PC-3 (cell line): Measurements from ENCODE around the gene CCDC154. TPM values are rescaled to one million over a fixed set of nuclear protein-coding genes. Genes with fewer than 3 reads are reported as not detected.
A peak's percentile ranks its signal among the peaks of the same experiment; 100 is the strongest.

ENCODE experiments used
- ATAC-seq: fragments of 200-7000 bp; cut with Tn5 transposase; 2 replicates; pipeline ENCODE4 v1.9.1; 2020; ENCODE audit warnings: mild to moderate bottlenecking, moderate library complexity
- BruUV-seq: library from RNA; stranded (reverse); fragments of 400-500 nt; replicated peaks from 2 replicates; lab custom pipeline; 2021; lab: Mats Ljungman, UMichigan
- CTCF ChIA-PET: fragments of 300-600 bp; sonication (Branson Sonifier 250); formaldehyde crosslinking; loops from one replicate; lab custom pipeline; 2022; ENCODE audit warnings: antibody characterized with exemption; lab: Charles Lee
- POLR2A ChIA-PET: fragments of 300-600 bp; sonication (Branson Sonifier 250); formaldehyde crosslinking; loops from one replicate; lab custom pipeline; 2022; ENCODE audit warnings: antibody characterized with exemption; ENCODE audit not compliant: unreplicated experiment; lab: Charles Lee
- DNase-seq: peaks from one replicate; pipeline ENCODE4 v3.0.0-alpha.2; 2015
- H2AFZ ChIP-seq: fragments of 300-600 bp; sonication (generic); 2 replicates; pipeline ENCODE4 v1.6.0; 2016; ENCODE audit warnings: antibody characterized with exemption, low read length
- H3F3A ChIP-seq: fragments of 300-600 bp; sonication (generic); one replicate; pipeline ENCODE4 v1.6.0; 2017; ENCODE audit warnings: antibody characterized with exemption, low read length, control low read depth, mild to moderate bottlenecking; ENCODE audit not compliant: unreplicated experiment
- H3K27ac ChIP-seq: fragments of 300-600 bp; sonication (generic); 2 replicates; pipeline ENCODE4 v1.5.1; 2016; ENCODE audit warnings: mild to moderate bottlenecking, low read length
- H3K27me3 ChIP-seq: fragments of 300-600 bp; sonication (generic); 2 replicates; pipeline ENCODE4 v1.6.1; 2016; ENCODE audit warnings: low read length, mixed read lengths
- H3K36me3 ChIP-seq: fragments of 300-600 bp; sonication (generic); 2 replicates; pipeline ENCODE4 v1.6.1; 2016; ENCODE audit warnings: low read depth, mixed run types, low read length, mixed read lengths
- H3K4me1 ChIP-seq: fragments of 300-600 bp; sonication (generic); 2 replicates; pipeline ENCODE4 v1.5.1; 2016; ENCODE audit warnings: low read length; ENCODE audit not compliant: insufficient read depth
- H3K4me2 ChIP-seq: fragments of 300-600 bp; sonication (generic); 2 replicates; pipeline ENCODE4 v1.6.0; 2016; ENCODE audit warnings: low read length
- H3K4me3 ChIP-seq: fragments of 300-600 bp; sonication (generic); 2 replicates; pipeline ENCODE4 v1.5.1; 2016; ENCODE audit warnings: mild to moderate bottlenecking, low read length, mixed read lengths
- H3K79me2 ChIP-seq: fragments of 300-600 bp; sonication (generic); 2 replicates; pipeline ENCODE4 v1.6.1; 2017; ENCODE audit warnings: low read length, mixed read lengths
- H3K9ac ChIP-seq: fragments of 300-600 bp; sonication (generic); 2 replicates; pipeline ENCODE4 v1.6.0; 2016; ENCODE audit warnings: mild to moderate bottlenecking, low read length
- H3K9me2 ChIP-seq: fragments of 300-600 bp; sonication (generic); replicated peaks from 2 replicates; pipeline ENCODE4 v1.6.1; 2016; ENCODE audit warnings: mixed run types, low read length, mixed read lengths
- H3K9me3 ChIP-seq: fragments of 300-600 bp; sonication (generic); 2 replicates; pipeline ENCODE4 v1.6.1; 2016; ENCODE audit warnings: low read length, mixed read lengths
- H4K20me1 ChIP-seq: fragments of 300-600 bp; sonication (generic); 2 replicates; pipeline ENCODE4 v1.6.1; 2016; ENCODE audit warnings: low read length, mixed read lengths
- CTCF ChIP-seq: fragments of 300-600 bp; sonication (generic); conservative IDR thresholded peaks from 2 replicates; pipeline ENCODE4 v1.5.1; 2017; ENCODE audit warnings: antibody characterized with exemption, low read depth, mild to moderate bottlenecking, low read length
- EZH2 ChIP-seq: fragments of 300-600 bp; sonication (generic); IDR thresholded peaks from one replicate; pipeline ENCODE4 v1.6.1; 2017; ENCODE audit warnings: antibody characterized with exemption, mild to moderate bottlenecking, low read length; ENCODE audit not compliant: unreplicated experiment
- EZH2phosphoT487 ChIP-seq: fragments of 300-600 bp; sonication (generic); IDR thresholded peaks from 2 replicates; pipeline ENCODE4 v1.6.1; 2018; ENCODE audit warnings: mild to moderate bottlenecking, antibody characterized with exemption, low read length, borderline replicate concordance
- intact Hi-C: fragments of 100-400 bp; cut with micrococcal nuclease; formaldehyde crosslinking; loops from 2 replicates; pipeline ENCODE4 v1.9.0; 2023
- total RNA-seq: library from RNA; depleted of rRNA; stranded (reverse); fragments of >200 nt; gene quantifications from 2 replicates; pipeline ENCODE4 v1.2.3, GENCODE V29; 2014

CCDC154 gene
- total RNA-seq, 1 experiment from 2014 or later: not detected

GRCh38 chr16:1475552-1476114 lies 31.3 kb upstream of the CCDC154 start:
- BruUV-seq: TSS peak; percentile 84
- peak overlapping the region; percentile 79; the same call in 1 of the 2 replicates for H3K9ac ChIP-seq
- H4K20me1 ChIP-seq: no peaks in the 10 kb centered on the region
- DNase-seq: no peak
- no peaks in the 10 kb centered on the region for H3K27me3 ChIP-seq
- H3K4me2 ChIP-seq: peak overlapping the region; percentile 82
- no peaks in the 10 kb centered on the region for H3K36me3 ChIP-seq
- no peak for ATAC-seq
- peaks cover 5% of the 10 kb centered on the region; the same call in 1 of the 2 replicates for H3K4me1 ChIP-seq
- H3F3A ChIP-seq: no peaks in the 10 kb centered on the region
- TF ChIP-seq EZH2: no peak
- TF ChIP-seq CTCF: no peak
- no peak for TF ChIP-seq EZH2phosphoT487
- peak overlapping the region; percentile 87 for H2AFZ ChIP-seq
- intact Hi-C loops: no loop called here
- H3K9me3 ChIP-seq: no peaks in the 10 kb centered on the region
- ChIA-PET POLR2A (no interaction called here), CTCF (no interaction called here)
- peak overlapping the region; percentile 79 for H3K4me3 ChIP-seq
- H3K27ac ChIP-seq: no peak overlapping the region
- peaks cover 25% of the 10 kb centered on the region for H3K79me2 ChIP-seq
- no peaks in the 10 kb centered on the region for H3K9me2 ChIP-seq

GRCh38 chr16:1474796-1475551 lies 30.6 kb upstream of the CCDC154 start, which contains the start of gene CLCN7:
CLCN7 (minus strand) TSS chr16:1475028; CDS start chr16:1474974, 54 bp downstream.
- Histone ChIP-seq H3K9me2 (no peaks in the 10 kb centered on the region), H3K4me2 (peak within 1 kb of the TSS; percentile 82), H3K4me1 (peaks cover 5% of the 10 kb centered on the region; the same call in 1 of the 2 replicates), H3K79me2 (peaks cover 27% of the 10 kb centered on the region), H2AFZ (peak within 1 kb of the TSS; percentile 87), H3F3A (no peaks in the 10 kb centered on the region), H3K4me3 (peak within 1 kb of the TSS; percentile 79), H3K36me3 (no peaks in the 10 kb centered on the region), H3K9ac (peak within 1 kb of the TSS; percentile 79), H3K27ac (peak within 1 kb of the TSS; percentile 23), H4K20me1 (no peaks in the 10 kb centered on the region), H3K9me3 (no peaks in the 10 kb centered on the region), H3K27me3 (no peaks in the 10 kb centered on the region)
- peak; percentile 78 for ATAC-seq
- no TSS peak for BruUV-seq
- DNase-seq: peak; percentile 58
- ChIA-PET POLR2A (no interaction called here), CTCF (no interaction called here)
- no peak for TF ChIP-seq CTCF
- TF ChIP-seq EZH2phosphoT487: no peak
- TF ChIP-seq EZH2: no peak
- intact Hi-C loops: no loop called here
